HG02884 (cell line): ENCODE data around the gene ESAM.

Source experiments
- ATAC-seq: cut with Tn5 transposase; IDR thresholded peaks from one replicate; pipeline ENCODE4 v1.9.1; 2021; ENCODE audit warnings: mild to moderate bottlenecking, moderate library complexity; ENCODE audit not compliant: unreplicated experiment

Gene ESAM

DNA sequence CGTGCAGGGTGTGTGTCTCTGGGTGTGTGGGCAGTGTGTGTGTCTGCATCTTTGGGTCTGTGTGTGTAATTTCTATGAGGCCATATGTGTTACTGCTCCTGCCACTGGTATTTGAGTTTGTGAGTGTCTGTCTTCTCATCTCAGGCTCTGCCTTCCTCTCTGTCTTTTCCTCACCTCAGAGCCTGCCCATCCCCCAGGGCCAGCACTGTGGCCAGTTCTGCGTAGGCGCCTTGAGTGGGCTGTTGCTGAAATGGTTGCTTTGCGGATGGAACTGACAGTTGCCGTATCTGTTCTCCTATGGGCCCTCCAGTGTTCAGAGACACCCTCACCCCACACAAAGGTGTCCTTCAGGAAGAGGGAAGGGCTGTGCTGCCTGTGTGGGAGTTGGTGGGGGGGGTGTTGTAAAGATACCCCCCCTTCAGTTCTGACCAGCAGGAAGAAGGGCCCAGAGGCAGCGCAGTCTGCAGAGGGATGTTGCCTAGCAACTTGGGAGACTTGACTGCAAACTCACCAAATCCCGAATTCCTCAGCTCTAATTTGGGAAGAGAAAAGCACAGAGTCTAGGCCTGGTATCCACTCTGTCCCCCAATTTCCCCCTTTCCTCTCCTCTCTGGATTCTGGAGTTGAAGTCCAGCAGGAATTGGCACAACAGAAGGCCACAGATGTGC is 24.3 kb downstream of the ESAM start:
- ATAC-seq: no peak

DNA sequence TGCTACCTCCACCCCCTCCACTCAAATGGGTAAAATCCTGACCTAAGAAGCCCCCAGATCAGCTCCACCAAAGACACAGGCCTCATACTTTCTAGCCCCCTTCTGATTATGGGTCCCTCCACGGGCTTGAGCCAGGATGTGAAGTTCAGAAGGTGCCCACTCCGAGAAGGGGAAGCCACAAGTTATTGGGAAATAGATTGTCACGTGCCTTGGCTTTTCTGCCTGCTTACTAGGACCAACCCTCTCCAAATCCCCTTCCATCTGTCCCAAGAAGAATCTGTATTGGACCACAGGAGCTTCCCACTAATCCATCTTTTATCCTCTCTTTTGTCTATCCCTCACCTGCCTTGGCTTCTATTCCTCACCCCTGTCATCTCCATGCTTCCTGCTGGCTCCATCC is 25.4 kb downstream of the ESAM start:
- ATAC-seq: no peak

DNA sequence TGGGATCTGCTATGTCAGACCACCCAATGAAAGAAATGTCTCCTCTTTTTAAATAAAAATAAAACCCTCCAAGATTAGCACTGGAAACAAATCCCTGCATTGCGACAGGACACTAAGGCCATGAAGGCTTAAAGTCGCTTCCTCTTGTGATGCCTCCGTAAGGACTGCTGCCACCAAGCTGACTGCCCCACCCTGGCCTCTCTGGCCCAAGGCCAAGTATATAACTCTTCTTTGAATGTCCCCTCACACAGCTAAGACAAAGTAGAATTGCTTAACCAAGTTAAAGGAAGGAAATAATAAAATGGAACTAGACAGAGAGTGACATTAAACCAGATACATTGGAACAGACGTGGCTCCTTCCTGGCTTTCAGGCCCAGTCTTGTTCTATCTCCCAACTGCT is 29.9 kb downstream of the ESAM start:
- no peak for ATAC-seq

DNA sequence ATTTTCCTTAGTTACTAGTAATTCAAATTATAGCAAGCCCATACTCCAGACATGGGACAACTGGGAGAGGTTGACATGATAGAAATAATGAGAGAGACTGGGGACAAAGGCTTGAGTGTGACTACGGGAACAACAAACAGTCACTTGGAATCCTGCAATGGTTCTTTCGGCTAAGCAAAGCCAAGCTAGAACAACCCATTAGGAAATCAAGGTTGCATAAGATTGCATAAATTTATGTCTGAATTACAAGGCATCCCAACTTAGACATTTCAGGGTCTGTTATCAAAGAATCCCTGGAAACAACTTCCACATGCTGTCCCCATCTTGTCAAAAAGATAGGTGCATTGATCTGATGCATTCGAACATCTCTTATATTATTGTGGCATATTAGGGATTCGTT is 32.5 kb downstream of the ESAM start:
- ATAC-seq: no peak

DNA sequence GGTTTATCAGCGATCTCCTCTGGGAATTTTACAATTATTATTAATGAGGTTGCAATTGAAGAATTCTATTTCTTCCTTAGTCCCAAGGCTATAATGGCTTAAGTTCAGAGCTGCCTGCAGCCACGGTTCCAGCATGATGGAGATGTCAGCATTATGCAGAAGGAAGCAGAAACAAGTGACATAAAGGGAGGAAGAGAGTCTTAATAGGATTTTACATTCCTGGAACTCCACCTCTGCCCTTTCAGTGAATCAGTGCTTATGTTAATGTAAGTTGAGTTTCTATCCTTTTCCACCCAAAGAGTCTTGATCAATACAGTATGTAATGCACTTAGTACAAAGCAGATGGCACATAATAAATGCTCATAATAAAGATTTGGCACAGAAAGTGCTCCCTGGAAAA is 34.0 kb downstream of the ESAM start:
- no peak for ATAC-seq

DNA sequence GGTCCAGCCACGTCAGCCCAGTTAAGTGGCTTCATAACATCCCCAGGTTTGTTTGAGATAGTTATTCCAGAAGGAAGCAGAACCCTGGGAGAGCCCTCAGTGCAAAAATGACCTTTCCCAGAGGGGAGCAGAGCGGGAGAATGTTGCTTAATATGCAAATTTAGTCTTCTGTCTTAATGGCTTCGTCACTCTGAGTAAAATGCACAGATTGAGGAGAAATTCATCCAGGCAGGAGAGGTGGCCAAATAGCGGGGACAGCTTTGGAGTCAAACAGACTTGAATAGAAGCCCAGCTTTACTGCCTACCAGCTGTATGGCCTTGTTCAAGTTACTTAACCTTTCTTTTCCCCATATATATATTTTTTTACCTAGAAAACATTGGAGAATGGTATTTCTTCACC is 34.6 kb downstream of the ESAM start:
- no peak for ATAC-seq

DNA sequence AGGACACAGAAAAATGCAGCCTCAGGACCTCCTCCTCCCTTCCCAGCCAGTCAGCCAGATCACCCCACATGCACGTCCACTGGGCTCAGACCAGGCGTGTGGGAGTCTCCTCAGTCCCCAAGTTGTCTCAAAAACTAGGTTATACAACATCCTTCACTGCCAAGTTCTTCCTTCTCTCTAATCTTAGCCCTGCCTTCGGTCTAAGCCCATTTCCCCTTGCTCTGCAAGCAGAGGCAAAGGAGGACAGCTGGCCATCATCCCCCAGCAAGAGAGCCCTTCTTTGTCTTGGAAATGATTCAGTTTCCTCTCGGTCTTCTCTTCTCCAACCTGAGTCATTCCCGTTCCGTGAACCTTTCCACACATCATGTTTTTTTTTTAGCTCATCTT is 36.4 kb downstream of the ESAM start:
- no peak for ATAC-seq

DNA sequence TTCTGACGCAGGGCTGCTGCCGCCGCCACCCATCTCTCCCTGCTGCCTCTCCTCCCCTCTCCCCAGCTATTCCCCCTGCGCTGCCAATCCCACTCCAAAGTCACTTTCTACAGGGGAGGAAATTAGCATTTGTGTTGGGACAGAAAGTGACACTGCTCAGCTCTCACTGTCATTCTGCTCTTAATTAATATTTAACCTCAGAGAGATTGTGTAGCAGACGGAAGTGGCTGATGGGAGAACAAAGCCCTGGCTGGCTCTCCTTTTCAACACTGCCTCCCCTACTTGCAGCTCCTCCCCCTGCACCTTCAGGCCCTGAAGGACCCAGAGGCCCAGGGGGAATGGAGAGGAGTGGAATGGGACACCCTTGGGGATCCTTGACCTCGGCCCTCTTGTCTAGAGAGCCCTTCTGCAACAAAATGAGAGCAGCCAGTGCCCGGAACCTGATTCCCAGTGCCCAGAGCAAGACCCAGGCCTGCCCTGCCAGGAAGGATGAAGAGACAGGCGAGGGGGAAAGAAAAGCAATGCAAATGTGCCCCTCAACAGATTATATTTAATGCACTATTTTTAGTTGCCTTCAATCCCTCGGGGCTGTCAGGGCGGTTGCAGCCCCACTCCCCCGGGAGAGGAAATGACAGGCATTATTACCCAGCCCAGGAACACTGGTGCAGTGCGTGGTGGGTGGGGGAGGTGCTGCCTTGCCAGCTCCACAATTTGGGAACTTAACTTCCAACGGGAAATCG is 36.9 kb downstream of the ESAM start:
- ATAC-seq: peak; percentile 77

DNA sequence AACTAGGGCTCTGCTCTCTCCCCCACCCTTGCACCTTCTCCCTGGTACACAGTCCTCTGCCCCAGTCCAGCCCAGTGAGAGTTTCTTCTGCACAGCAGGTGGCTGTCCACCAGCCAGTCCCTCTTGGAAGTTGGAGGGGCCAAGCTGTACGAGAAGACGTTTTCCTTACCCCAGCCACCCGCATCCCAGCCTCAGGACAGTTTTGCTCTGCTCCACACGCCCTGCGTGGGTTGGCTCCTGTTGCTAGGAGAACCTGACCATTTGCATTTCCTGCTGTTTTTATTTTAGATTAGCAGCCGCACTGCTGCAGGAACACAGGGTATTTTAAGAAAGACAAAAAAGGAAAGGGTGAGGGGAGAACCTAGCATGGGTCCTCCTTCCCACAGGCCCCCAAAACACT is 39.9 kb downstream of the ESAM start:
- ATAC-seq: no peak

DNA sequence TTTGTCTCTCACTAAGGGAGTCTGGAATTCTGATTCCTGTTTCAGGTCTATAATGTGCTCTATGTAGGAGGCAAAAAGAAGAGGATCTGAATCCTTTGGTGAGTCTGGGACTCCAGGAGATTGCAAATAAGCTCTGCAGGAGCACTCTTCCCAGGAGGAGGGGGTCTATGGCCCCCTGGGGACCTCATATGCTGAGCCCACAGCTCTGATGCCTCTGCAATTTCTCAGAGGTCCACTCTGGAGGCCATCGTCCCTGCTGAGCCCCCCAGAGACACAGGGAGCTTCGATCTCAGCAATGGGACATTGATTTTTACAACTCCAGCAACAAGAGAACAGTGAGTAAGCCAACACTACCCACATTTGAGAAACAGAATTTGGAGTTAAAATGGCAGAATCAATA is 42.6 kb downstream of the ESAM start:
- ATAC-seq: no peak

DNA sequence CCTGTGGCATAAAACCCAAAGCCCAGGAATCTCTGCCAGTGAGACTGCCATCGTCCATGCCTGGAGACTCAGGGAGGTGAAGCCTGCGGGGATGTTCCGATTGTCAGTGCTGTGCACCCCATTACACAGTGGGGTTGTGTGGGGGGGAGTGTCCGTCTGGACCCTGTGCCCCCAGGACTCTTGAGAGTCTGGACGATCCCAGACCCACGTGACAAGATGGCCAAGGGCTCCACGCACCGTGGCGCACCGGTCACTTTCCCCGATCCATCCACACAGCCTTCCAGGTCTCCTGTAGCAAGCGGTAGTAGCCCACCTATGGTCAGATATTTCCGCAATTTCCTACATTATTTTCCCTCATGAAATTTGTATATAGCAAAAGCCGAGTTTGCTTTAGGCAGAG is 43.3 kb downstream of the ESAM start:
- ATAC-seq: no peak

DNA sequence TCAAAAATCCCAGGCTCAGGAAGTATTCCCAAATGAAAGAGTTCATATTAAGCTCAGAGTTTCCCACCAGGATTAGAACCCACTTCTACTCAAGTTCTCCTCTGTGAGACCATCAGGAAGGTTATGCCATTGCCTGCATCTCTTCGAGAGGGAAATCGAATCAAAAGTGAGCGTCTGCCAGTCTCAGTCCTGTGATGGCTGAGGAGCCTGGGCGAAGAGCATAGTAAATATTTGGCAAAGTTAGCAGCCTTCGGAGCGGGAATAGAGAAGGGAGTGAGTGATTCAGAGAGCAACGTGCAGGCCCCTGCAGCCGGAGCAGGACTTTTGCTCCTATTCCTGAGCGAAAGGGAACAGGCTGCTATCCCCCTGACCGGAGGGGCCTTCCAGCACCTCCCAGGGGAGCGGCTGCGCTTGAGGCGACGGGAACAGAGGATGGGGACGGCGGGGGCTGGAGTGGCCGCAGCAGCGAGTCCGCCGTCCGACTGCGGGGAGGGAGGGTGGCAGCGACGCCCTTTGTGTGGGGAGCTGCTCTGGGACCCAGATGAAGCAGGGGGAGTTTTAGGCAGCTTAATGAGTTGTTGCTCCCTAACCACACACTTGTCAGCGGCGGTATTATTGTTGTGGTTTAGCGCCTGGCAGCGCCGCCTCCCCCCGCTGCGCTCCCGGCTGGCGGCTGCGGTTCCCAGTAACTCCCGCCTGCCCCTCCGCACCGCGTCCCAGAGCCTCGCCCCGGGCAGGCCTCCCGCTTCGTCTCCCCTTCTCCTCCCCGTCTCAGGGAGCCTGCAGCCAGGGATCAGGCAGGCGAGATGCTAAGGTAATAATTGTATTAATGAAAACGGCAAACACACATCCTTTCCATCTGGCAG is 44.1 kb downstream of the ESAM start:
- ATAC-seq: no peak

DNA sequence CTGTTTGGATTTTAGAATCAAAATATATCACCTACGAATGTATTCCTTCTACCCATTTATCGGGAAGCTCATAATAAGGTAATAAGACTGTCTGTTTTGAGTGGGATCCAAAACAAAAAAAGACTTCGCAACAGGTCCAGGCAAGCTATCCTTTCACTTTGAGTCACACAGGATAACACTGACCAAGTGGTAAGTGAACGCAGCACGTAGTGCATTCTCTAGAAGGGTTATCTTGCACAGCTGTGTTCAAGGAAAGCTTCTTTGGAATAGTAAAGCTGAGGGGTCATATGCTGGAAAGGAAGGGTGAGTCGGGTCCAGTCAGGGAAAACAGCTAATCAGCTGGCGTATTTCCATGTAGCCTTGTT is 44.7 kb downstream of the ESAM start:
- no peak for ATAC-seq

DNA sequence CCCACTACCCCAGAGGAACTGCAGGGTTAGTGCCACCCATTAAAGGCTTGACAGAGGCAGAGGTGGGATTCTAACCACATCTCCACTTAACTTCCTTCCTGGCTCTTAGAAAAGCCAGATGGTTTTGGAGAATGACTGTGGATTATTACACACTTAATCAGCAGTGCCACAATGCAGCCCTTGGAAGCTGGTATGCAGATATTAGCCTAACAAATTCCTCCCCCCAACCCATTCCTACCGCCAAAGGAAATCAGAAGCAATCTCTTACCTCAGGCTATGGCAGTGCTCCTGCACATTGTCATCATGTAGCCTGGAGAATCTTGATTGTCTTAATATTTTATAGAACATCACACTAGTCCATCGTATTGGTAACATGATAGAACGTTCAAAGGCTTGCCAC is 45.5 kb downstream of the ESAM start:
- ATAC-seq: no peak

DNA sequence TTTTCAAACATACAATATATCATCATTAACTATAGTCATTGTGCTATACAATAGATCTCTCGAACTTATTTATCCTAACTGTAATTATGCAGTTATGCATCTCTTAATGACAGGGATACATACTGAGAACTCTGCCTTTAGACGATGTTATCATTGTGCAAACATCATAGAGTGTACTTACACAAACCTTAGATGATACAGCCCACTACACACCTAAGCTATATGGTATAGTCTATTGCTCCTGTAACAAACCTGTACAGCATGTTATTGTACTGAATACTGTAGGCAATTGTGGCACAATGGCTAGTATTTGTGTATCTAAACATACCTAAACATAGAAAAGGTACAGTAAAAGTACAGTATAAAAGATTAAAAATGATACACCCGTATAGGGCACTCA is 49.7 kb downstream of the ESAM start:
- no peak for ATAC-seq

DNA sequence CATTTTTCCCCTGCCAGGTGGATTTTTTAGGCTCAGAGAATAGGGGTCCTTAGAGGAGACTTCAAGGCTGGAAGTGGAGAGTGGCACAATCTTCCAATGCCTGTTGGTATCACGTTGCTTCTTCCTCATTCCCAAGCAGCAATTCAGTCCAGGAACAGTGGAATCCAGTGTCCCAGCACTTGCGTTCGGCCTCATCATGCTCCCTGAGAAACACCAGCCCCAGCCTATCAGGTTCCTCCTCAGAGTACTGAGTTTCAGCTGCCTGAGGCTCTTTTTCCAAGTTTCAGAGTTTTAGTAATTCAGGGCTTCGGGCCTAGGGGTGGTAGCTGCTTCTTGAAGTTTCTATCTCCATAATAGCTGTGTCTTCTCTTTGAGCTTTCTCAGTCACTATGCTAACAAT is 54.3 kb downstream of the ESAM start:
- no peak for ATAC-seq
